Measurements from ENCODE around the gene INPP4B.

DNA sequence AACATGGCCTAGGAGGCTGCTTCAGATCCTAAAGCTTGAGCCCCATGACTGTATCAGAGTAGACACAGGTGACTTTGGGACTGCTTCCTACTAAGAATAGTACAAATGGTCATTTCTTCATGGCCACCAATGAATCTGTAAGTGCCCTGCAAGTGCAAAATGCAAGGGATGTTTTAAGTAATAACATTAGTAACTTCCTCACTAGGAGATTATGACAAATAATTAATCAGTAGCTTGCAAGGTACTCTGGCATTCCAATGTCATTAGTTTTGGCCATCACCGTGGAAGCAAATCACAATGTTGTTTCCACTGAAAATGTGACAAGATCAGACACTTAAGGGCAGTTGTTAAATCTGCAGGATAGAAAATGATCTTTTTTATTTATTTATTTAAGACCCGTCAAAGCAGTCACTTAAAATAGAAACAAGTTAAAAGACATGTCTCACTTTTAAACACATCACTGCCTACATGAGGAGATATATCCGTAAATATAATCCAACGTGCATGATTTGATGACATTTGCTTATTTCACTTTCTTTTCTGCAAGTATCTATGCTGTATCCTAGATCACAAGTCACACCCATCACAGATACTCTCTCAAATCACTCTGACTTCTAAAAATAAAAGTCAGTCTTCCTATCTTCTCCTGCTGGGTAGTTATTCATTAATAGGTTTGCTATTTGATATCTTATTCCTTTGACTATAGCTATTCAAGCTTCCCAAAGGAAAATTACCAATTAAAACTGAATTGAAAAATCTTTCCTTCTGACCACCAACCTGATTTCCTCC lies 809.1 kb downstream of the INPP4B start:
- TF ChIP-seq CTCF (IDR thresholded peaks at IDR 0.05; ENCODE audit: borderline replicate concordance, extremely low read depth, low read length, poor library complexity, severe bottlenecking) (no peak), EZH2 (IDR thresholded peaks at IDR 0.05; ENCODE audit: borderline replicate concordance, low read depth, low read length, severe bottlenecking) (no peak)

Data from DND-41 (cell line).